Glutamatergic neuron (in vitro differentiated cells): ENCODE measurements around the gene SPATA20. TPM values are rescaled to one million over a fixed set of nuclear protein-coding genes. Genes with fewer than 3 reads are reported as not detected.

Experiments used
- DNase-seq: peaks from one replicate; pipeline ENCODE4 v3.0.0; 2022
- H3K27ac Mint-ChIP-seq: one replicate; pipeline ENCODE4 v1.8.0; 2020; ENCODE audit warnings: mild to moderate bottlenecking, mixed read lengths, inconsistent platforms; ENCODE audit not compliant: unreplicated experiment
- H3K27me3 Mint-ChIP-seq: one replicate; pipeline ENCODE4 v1.8.0; 2020; ENCODE audit warnings: mild to moderate bottlenecking, moderate library complexity, mixed read lengths, inconsistent platforms; ENCODE audit not compliant: unreplicated experiment
- H3K36me3 Mint-ChIP-seq: one replicate; pipeline ENCODE4 v1.8.0; 2020; ENCODE audit warnings: mild to moderate bottlenecking, mixed read lengths, inconsistent platforms; ENCODE audit not compliant: unreplicated experiment
- H3K4me1 Mint-ChIP-seq: one replicate; pipeline ENCODE4 v1.8.0; 2020; ENCODE audit warnings: mild to moderate bottlenecking, low read depth, mixed read lengths, inconsistent platforms; ENCODE audit not compliant: unreplicated experiment
- H3K4me3 Mint-ChIP-seq: one replicate; pipeline ENCODE4 v1.8.0; 2020; ENCODE audit warnings: mild to moderate bottlenecking, mixed read lengths, inconsistent platforms; ENCODE audit not compliant: unreplicated experiment
- H3K9me3 Mint-ChIP-seq: one replicate; pipeline ENCODE4 v1.8.0; 2020; ENCODE audit warnings: mild to moderate bottlenecking, moderate library complexity, mixed read lengths, inconsistent platforms; ENCODE audit not compliant: unreplicated experiment
- CTCF ChIP-seq: fragments of 200-600 bp; sonication (generic); IDR thresholded peaks from one replicate; pipeline ENCODE4 v1.5.0; 2021; ENCODE audit not compliant: partially characterized antibody, unreplicated experiment
- total RNA-seq: library from RNA; stranded (reverse); fragmentation: NEBNext Ultra II Directional; extraction: Animal tissue kit (Norgen Biotek cat#: 25700); gene quantifications from one replicate; pipeline ENCODE4 v1.2.1, GENCODE V29; 2021; ENCODE audit not compliant: unreplicated experiment

SPATA20 gene
- total RNA-seq, 1 donor from 2014 or later: 14.0 TPM

- Mint-ChIP-seq H3K36me3 (no peaks in the 10 kb centered on the region), H3K4me1 (peaks cover 18% of the 10 kb centered on the region), H3K9me3 (no peaks in the 10 kb centered on the region), H3K4me3 (no peak overlapping the region), H3K27me3 (peaks cover 5% of the 10 kb centered on the region), H3K27ac (no peak overlapping the region)
- TF ChIP-seq CTCF: no peak
- DNase-seq: no peak
Observed at GRCh38 chr17:50514936-50515702, 31.9 kb upstream of the SPATA20 start.

GRCh38 chr17:50517011-50517410, 30.0 kb upstream of the SPATA20 start:
- Mint-ChIP-seq H3K9me3 (no peaks in the 10 kb centered on the region), H3K36me3 (no peaks in the 10 kb centered on the region), H3K4me1 (peaks cover 11% of the 10 kb centered on the region), H3K4me3 (no peak overlapping the region), H3K27ac (no peak overlapping the region), H3K27me3 (peaks cover 5% of the 10 kb centered on the region)
- TF ChIP-seq CTCF: no peak
- no peak for DNase-seq

GRCh38 chr17:50517504-50518383, 29.2 kb upstream of the SPATA20 start:
- no peaks in the 10 kb centered on the region for H3K9me3 Mint-ChIP-seq
- DNase-seq: no peak
- no peaks in the 10 kb centered on the region for H3K36me3 Mint-ChIP-seq
- H3K4me3 Mint-ChIP-seq: no peak overlapping the region
- peaks cover 5% of the 10 kb centered on the region for H3K27me3 Mint-ChIP-seq
- no peak overlapping the region for H3K27ac Mint-ChIP-seq
- no peak for TF ChIP-seq CTCF
- H3K4me1 Mint-ChIP-seq: peaks cover 11% of the 10 kb centered on the region

GRCh38 chr17:50518384-50519023, 28.5 kb upstream of the SPATA20 start:
- no peak for TF ChIP-seq CTCF
- Mint-ChIP-seq H3K4me1 (peaks cover 11% of the 10 kb centered on the region), H3K36me3 (no peaks in the 10 kb centered on the region), H3K27me3 (peaks cover 5% of the 10 kb centered on the region), H3K27ac (no peak overlapping the region), H3K4me3 (no peak overlapping the region), H3K9me3 (no peaks in the 10 kb centered on the region)
- peak; percentile 35 for DNase-seq
